Activated effector memory CD4-positive, alpha-beta T cell treated with anti-CD3 and anti-CD28 coated beads, Interleukin-2, amount 50 U/mL, for 16 hours (primary cell): ENCODE measurements around the gene RASGRP3.

Experiments used
- DNase-seq: peaks from one replicate; pipeline ENCODE4 v3.0.0-alpha.2; 2020

The RASGRP3 gene

DNA sequence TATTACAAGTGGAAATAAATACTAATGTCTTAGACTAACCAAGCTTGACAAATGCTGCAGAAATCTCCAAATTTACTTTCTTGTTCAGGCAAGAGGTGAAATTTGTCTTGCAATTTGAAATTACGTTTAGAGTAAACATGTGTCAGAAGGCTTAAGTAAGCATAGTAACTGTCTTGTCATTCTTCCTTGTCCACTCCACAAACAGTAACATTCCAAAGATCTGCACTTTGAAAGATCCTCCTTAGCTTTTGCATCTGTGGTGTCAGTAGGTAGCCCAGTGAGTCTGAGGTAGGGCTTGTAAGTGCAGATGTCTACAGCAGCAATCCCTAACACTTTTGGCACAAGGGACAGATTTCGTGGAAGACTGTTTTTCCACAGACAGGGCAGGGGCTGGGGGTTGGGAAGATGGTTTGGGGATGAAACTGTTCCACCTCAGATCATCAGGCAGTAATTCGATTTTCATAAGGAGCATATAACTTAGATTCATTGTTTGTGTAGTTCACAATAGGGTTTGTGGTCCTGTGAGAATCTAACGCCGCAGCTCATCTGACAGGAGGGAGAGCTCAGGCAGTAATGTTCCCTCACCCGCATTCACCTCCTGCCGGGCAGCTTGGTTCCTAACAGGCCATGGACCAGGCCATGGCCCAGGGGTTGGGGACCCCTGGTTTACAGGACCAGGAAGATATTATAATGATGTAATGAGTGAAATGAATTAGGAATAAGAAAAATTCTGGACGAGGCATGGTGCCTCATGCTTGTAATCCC lies 18.6 kb downstream of the RASGRP3 start:
- no peak for DNase-seq

DNA sequence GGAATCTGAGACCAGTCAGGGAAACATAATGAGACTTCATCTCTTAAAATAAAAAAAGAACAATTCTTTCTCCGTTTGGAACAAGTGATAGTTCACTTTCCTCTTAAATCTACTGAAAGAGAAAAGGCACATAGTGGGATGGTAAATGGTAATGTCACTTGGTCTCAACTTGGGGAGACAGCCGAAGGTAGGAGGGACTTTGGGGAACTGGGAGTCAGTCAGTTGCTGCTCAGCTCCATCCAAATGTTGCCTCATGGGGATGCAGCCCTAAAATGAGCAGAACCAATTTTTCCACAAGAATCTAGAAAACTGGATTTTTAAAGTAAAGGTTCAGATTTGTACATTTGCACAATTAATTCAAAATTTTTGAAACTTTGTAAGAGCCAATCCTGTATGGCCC lies 19.2 kb downstream of the RASGRP3 start:
- no peak for DNase-seq

DNA sequence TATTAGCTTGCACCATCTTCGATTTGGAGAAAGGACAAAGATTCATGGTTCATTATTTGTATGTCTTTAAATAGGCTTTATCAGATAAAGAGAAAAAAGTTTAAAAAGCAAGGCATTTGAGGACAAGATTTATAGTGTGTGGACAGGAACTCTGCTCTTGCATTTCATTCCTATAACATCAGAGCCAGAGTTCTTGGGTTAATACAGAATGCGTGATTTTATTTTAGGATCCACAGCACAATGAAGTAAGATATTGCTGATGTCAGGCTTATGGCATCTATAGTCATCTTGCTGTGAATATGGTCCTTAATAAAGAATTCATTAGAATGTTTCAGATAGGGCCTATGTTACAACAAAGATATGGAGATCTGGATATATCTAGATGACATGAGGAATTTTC lies 19.7 kb downstream of the RASGRP3 start:
- DNase-seq, result no peak

DNA sequence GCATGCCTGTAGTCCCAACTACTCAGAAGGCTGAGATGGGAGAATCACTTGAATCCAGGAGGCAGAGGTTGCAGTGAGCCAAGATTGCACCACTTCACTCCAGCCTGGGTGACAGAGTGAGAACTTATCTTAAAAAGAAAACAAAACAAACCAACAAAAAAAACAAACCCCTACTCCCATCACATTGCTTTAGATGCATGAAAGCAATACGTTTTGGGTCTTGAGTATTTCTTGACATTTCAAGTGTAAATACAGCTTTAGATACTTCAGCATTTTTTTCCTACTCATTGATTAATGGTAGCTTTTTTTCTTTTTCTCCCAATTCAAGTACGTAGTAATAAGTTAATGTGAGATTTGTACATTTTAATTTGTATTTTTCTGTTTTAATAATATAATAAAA lies 20.3 kb downstream of the RASGRP3 start:
- DNase-seq, result no peak

DNA sequence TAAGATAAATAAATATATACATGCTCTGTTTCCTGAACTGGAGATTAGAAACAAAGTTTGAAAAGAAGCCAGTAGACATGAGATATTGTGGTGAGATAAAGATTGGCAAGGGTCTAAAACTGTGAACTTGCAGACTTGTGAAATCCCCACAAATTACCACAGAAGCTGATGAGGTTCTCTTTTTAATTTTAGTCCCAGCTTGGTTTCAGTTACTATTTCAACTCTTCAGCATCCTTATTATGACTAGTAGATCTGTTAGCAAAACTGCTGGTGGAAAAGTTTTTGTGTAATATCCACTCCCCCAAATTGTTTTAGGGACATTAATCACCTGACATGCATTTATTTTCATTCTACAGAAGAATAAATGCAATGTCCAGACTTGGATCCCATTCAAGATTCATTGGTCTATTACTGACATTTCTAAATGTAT lies 20.8 kb downstream of the RASGRP3 start:
- no peak for DNase-seq

DNA sequence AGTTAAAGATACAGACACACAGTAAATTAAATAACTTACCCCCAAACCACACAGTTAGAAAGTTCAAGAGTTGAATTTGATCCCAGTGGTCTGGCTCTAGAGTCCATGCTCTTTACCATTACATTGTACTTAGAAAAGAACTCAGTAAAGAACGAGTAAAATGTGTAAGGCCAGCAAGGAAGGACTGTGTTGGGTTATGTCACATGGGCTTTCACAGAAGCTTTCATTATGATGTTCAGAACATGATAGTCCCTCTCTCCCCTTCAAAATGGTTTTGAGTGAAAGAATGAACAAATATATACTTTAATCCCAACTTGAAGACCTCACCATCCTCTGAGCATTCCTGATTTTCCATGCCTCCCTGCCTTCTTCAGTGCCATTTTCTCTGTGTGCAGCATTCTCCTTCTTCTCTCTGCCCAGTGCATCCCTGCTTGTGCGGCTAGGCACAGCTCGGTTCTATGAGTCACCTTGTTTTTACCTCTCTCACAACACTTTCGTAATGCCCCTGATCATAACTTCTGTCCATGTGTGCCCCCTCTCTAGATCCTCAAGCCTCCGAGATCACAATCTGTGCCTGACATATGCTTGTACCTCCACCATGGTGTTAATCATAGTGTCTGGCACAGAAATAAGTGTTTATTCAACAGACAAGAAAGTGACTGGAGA lies 22.0 kb downstream of the RASGRP3 start:
- DNase-seq, result no peak

DNA sequence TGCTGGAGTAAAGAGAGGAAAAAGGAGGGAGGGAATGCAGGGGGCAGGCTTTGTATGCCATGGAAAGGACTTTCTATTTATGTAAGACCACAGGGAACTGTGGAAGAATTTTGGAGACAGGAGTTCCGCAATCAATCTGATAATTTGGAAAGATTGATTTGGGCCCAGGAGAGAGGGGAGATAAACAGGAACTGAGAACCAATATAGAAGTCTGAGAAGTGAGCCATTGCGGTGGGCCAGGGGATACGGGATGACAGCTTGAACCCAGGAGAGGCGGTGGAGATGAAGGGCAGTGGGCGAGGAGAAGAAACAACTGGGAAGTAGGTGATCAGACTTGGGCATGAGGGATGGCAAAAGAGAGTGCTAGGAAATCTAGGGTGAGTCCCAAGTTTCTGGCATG lies 23.7 kb downstream of the RASGRP3 start:
- DNase-seq, result no peak

DNA sequence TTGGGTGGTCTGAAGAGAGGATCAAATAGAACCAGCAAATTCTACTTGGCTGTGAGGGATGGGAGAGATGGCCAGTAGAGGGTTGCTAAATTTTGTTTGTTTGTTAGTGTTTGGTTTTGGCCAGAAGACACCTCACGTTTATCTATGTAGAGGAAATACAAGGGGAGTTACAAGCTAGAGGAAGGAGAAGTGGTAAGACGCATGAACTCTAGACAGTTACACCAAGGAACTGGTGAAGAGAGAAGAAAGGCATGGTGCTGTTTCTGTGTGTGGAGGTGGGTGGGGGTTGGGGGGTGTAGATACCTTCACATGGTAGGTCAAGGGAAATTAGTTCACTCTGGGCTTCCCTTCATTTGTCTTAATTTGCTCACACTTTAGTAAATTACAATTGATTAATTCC lies 25.6 kb downstream of the RASGRP3 start:
- no peak for DNase-seq

DNA sequence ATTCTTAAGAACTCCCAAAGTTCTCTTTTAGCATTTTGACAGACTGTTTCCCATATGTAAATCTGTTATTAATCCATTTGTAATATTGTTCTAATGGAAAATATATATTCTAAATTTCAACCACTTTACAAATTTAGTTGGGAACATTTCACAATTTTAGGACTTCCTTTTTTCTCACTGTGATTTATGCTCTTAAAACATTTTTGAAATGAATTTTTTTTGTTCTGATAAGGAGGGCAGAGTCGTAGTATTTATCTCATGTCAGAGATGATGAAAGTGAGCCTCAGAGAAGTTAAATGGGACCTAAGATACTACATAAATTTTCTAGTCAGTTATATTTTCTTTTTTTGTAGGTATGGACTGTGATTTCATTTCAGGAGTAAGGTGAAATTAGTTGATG lies 26.6 kb downstream of the RASGRP3 start:
- no peak for DNase-seq

DNA sequence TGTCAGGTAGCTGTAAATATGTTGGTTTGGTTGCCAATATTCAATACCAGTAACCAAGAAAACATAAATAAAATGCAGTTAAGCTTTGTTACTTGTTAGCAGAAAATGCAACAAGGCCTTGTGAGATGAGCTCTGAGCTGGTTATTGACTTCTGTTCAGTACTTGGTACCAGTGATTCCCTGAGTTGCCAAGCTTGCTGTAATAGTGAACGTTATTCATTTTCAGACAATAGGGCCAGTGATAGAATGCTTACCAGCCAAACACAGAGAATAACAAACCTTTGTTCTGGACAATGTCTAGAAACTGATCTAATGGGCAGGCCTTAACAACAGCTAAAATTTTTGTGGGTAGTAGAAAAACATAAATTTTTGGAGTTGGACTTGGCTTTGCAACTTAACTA lies 29.5 kb downstream of the RASGRP3 start:
- no peak for DNase-seq

DNA sequence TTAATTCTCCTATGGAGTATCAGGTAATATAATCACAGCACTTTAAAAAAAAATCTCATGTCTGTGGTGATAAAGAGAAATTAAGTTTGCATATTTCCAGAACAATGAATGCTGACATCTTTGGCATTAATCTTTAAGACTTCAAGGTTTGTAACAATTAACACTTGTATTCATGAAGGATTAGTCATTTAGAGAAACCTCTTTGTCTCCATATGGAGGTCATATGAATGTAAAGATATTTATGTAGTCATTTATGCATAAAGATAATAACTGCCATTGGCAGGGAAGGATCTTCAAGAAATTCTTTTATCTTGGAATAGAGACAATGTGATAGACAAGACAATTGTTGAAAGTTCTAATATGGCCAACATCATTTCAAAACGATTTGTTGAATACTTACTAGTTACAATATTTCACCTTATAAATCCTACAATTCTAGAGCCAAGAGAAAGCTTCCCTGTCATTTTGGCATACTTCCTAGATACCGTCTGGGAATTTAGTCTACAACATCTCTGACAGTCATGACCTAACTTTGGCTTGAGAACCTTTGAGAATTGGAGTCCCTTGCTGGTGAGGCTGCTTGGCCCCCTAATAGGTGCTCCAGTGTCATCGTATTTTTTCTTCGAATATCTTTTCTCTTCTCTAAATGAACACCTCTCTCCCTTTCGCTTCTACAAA lies 33.6 kb downstream of the RASGRP3 start:
- no peak for DNase-seq

DNA sequence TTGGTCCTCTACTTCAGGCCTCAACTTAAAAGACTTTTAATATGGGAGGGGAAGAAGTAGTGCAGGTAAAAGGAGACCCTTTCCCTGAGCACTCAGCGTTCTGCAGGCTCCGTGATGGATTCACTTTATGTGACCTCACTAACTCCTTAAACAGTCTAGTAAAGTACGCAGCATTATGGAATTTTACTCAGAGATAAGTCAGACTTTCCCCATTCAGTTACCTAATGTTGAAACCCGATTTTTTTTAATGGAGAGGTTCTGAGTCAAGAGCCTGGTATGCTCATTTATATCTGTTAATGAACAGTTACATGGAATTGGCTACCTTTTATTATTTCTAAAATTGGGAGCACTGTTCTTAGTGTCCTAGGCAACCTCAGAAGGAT lies 34.1 kb downstream of the RASGRP3 start:
- no peak for DNase-seq

DNA sequence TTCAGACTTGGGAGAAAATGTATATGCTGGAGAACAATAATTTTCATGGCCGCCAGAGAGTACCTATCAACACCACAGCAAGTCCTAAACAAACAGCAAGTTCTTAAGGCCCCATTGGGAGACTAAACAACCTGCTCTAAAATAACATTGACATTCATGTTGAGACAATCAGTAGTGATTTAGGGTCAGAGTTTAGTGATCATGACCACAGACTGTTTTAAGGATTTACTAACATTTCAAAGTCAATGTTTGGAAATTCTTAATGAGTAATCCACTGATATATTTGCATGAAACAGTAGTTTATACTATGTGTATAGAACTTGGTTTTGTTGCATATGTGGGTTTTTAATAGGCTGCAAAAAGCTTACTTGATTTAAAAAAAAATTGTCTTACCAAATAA lies 34.7 kb downstream of the RASGRP3 start:
- no peak for DNase-seq

DNA sequence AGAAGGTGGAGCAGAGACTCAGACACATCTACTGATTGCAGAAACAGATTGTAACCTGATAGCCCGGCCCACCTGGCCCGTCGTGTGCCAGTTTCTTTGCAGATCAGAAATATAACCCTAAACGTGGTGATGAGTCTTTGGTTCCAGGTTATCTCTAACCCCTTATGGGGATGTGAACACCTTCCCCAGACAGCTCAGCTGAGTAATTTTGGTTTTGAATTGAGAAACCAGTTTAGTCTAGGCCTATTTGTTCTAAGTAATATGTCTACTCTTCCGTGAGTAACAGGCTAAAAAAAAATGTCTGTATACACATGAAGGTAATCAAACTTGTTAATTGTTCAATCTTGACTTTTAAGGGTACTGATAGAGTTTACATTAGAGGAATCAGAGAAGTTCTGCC lies 35.7 kb downstream of the RASGRP3 start:
- DNase-seq, result no peak

DNA sequence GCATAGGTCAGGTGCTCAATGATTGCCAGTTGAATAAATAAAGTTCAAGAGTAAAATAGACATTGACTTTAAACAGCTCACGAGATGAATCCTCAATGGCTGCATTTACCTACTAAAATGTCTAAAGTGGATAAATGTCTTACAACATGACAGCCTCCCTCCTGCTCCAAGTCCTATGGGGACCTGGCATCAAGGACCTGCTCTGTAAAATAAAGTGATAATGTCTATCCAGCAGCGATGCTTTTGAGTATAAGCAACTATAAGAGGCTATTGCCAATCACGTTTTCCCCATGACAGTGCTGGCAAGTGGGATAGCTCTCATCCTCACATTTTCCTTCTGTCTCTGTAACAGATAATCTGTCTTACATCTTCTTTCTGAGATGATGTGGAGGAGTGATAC lies 37.0 kb downstream of the RASGRP3 start:
- no peak for DNase-seq

DNA sequence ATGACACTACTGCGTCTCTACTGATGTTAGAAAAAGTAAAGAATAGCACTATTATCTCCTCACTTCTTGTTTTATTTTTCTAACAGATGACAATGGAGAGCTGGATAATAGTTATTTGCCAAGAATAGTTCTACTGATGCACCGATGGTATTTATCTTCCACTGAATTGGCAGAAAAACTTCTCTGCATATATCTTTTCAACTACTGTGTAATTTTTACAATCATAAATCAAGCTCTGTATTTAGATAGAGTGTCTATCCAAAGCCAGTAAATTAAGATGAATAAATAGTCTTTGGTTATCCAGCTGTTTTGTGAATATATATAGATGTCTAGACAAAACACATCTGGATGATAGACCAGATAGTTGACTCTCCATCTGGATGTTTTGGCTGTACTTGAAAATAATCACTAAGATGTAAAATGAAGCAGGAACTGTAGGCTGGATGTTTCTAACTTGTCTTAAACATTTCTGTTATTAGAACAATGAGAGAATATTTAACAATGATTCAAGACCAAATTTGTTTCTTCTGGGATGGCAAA lies 40.1 kb downstream of the RASGRP3 start:
- no peak for DNase-seq

DNA sequence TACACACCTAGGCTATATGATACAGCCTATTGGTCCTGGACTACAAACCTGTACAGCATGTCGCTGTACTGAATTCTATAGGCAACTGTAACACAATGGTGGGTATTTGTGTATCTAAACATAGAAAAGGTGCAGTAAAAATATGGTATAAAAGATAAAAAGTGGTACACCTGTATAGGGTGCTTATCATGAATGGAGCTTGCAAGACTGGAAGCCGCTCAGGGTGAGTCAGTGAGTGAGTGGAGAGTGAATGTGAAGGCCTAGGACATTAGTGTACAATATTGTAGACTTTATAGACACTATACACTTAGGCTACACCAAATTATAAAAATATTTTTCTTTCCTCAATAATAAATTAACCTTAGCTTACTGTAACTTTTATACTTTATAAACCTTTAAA lies 41.8 kb downstream of the RASGRP3 start:
- DNase-seq, result no peak

DNA sequence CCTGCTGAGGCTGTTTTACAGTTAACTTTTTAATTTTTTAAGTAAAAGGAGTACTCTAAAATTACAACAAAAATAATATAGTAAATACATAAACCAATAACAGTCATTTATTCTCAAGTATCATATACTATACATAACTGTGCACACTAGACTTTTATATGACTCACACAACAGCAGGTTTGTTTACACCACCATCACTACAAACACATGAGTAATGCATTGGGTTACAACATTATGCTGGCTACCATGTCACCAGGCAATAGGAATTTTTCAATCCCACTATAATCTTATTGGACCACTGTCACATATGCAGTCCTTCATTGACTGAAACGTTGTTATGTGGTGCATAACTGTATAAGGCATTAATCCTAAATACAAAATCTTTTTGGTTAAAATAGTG lies 42.5 kb downstream of the RASGRP3 start:
- DNase-seq, result no peak

DNA sequence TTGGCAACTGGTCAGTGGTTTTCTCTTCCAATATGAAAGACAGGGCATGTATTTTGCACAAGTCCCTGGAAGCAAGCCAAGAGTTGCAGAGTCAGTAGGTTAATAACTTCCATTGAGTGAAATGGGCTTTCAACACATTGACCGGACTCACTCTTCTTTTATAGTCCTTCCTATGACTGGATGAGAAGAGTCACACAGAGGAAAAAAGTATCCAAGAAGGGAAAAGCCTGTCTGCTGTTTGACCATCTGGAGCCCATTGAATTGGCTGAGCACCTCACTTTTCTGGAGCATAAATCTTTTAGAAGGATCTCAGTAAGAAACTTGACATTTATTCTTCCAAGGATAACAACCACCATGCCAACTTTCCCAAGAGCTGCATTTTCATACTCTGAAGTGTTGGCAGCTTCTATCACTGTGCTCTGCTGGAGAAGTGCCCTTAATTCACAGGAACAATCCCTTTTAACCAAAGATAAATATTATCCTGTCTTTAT lies 45.4 kb downstream of the RASGRP3 start:
- DNase-seq, result no peak

DNA sequence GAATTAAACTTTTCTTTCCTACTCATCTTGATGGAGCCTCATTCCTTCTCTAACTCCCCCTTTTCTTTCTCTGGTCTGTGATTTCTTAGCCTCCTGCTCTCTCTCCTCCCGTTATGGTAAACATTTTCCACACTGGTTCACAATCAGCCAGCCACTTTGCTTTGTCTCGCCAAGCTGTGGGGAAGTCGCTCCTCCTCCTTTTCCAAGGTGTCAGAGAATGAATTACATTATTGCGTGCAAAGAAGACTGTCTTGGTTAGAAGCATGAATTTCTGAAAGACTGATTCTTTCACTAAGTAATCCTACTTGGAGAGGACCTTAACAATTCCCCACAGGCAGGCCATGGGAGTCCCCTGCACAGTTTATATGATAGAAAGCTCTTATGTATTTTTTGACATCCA lies 46.1 kb downstream of the RASGRP3 start:
- DNase-seq, result no peak

DNA sequence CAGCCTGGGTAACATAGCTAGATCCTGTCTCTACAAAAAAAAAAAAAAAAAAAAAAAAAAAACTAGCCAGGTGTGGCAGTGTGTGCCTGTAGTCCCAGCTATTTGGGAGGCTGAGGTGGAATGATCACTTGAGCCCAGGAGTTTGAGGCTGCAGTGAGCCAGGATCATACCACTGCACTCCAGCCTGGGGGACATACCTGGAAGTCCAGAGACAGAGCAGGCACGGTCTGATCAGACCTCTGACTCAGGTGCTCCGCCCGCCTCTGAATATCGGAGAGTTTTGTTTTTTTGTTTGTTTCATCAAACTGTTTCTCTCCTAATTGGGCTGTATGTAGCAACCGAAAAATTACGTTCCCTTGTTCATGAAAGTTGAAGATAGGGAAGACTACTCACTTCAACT lies 49.2 kb downstream of the RASGRP3 start:
- DNase-seq, result no peak

DNA sequence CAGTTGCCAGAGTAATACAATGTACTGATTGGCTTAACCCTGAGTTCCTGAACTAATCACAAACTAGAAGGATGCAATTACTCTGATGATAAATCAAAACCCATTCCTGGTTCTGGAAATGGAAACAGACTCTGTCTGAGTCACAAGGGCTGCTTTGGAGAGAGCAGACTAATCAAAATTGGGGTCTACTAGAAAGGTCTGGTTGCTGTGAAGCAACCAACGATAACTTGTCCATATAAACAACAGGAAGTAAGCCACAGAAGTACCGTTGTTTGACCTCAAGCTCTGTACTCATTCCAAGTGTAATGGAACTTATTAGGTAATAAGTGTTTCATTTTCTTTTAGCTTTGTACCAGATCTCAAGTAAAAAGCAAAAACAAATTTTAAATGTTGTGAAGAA lies 49.7 kb downstream of the RASGRP3 start:
- no peak for DNase-seq

DNA sequence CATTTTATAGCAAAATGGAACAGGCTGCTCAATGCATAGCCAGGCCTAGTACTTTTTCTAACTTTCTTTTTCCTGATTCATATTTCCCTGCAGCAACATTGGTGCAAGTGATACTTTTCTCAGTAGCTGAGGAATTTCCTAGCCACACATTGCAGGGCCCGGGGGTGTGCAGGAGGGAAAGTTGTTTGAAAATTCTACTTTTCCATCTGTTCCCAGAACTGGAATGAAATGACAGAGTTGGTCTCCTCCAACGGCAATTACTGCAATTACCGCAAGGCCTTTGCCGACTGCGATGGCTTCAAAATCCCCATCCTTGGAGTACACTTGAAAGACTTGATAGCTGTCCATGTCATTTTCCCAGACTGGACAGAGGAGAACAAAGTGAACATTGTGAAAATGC lies 50.5 kb downstream of the RASGRP3 start:
- no peak for DNase-seq

DNA sequence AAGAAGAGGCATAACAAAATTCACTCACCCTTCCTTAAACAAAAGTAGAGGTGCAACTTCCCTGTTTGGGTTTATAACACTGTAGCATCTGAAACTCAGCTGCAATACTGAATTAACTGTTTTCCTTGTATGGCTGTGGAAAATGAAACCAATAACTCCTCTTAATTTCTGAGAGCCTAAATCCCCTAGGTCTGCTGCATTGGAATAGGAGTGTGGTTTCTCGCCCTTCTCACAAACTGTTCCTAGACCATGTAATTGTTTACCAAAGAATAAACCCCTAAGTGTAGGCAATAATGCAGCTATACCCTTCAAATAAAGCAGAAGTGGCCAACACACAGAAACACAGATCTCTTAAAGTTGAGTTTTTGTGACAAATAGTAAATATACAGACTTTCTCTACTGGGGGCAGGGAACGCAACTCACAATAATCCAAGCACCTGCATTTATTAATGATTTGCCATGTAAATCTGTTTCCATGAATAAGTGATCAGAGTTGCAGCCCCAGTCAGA lies 52.0 kb downstream of the RASGRP3 start:
- DNase-seq, result no peak
